Thoracic aorta (tissue), 2 donors: ENCODE data around the gene KMT2B. TPM values are rescaled to one million over a fixed set of nuclear protein-coding genes. Genes with fewer than 3 reads are reported as not detected.

Experiments used
- ATAC-seq: fragments of 150-250 bp; one replicate; pipeline ENCODE4 v1.8.0; 2017; ENCODE audit warnings: low read depth; ENCODE audit not compliant: insufficient number of reproducible peaks, low FRiP score
- DNase-seq: peaks from one replicate; pipeline ENCODE4 v3.0.0-alpha.2; 2020; ENCODE audit warnings: low spot score
- H3K27ac ChIP-seq, 2 donors: fragments of 200-600 bp; sonication (generic); 1 replicate in 1 of 2; 2 replicates in 1 of 2; pipeline ENCODE4 v1.5.1; 2016; ENCODE audit warnings: mild to moderate bottlenecking in 2 of 2, moderate library complexity in 2 of 2
- H3K27me3 ChIP-seq: fragments of 200-600 bp; sonication (generic); replicated peaks from 2 replicates; pipeline ENCODE4 v1.6.0; 2016; ENCODE audit warnings: mild to moderate bottlenecking; ENCODE audit not compliant: insufficient read depth
- H3K36me3 ChIP-seq: fragments of 200-600 bp; sonication (generic); one replicate; pipeline ENCODE4 v1.5.1; 2016
- H3K4me1 ChIP-seq, 2 donors: fragments of 200-600 bp; sonication (generic); 1 replicate in 1 of 2; 2 replicates in 1 of 2; pipeline versions ENCODE4 v1.5.1 to v1.6.0; 2016; ENCODE audit warnings: low read depth in 2 of 2, mild to moderate bottlenecking in 1 of 2; ENCODE audit not compliant: control insufficient read depth in 1 of 2
- H3K4me3 ChIP-seq: fragments of 200-600 bp; sonication (generic); 2 replicates; pipeline ENCODE4 v1.5.1; 2016; ENCODE audit warnings: mild to moderate bottlenecking
- H3K9me3 ChIP-seq: fragments of 200-600 bp; sonication (generic); 2 replicates; pipeline ENCODE4 v1.5.1; 2016
- CTCF ChIP-seq: fragments of 200-600 bp; sonication (generic); IDR thresholded peaks from one replicate; pipeline ENCODE4 v1.5.1; 2019; ENCODE audit warnings: antibody characterized with exemption
- total RNA-seq, 2 donors: library from RNA; depleted of rRNA; stranded (reverse); fragments of >200 nt; gene quantifications; one replicate each; pipeline versions ENCODE4 v1.1.0 to v1.2.3, GENCODE V29; 2016

The KMT2B gene
- total RNA-seq, 2 donors from 2014 or later: 26.4 to 31.3 TPM

- ATAC-seq (no peak), DNase-seq (no peak)
- TF ChIP-seq CTCF: no peak
- Histone ChIP-seq H3K36me3 (no peaks in the 10 kb centered on the region), H3K4me3 (no peak overlapping the region), H3K27ac (no peak overlapping the region), H3K9me3 (no peaks in the 10 kb centered on the region), H3K4me1 (peaks cover 9 to 15% of the 10 kb centered on the region in 2 donors), H3K27me3 (no peaks in the 10 kb centered on the region)
Measured at GRCh38 chr19:35713904-35714495, 3.8 kb upstream of the KMT2B start.

- ATAC-seq: no peak
- H3K36me3 ChIP-seq: no peaks in the 10 kb centered on the region
- peaks cover 16 to 23% of the 10 kb centered on the region in 2 donors for H3K4me1 ChIP-seq
- H3K27me3 ChIP-seq: no peaks in the 10 kb centered on the region
- TF ChIP-seq CTCF: no peak
- H3K4me3 ChIP-seq: no peak overlapping the region
- DNase-seq: no peak
- H3K27ac ChIP-seq: no peak overlapping the region
- no peaks in the 10 kb centered on the region for H3K9me3 ChIP-seq
Measured at GRCh38 chr19:35714601-35715354, 3.0 kb upstream of the KMT2B start.

GRCh38 chr19:35715355-35715809 lies 2.4 kb upstream of the KMT2B start:
- no peaks in the 10 kb centered on the region for H3K27me3 ChIP-seq
- peaks cover 16 to 26% of the 10 kb centered on the region in 2 donors for H3K4me1 ChIP-seq
- H3K4me3 ChIP-seq: no peak overlapping the region
- ATAC-seq (no peak), DNase-seq (no peak)
- no peak for TF ChIP-seq CTCF
- no peak overlapping the region for H3K27ac ChIP-seq
- no peaks in the 10 kb centered on the region for H3K9me3 ChIP-seq
- H3K36me3 ChIP-seq: no peaks in the 10 kb centered on the region

- Histone ChIP-seq H3K36me3 (peaks cover 5% of the 10 kb centered on the region), H3K4me1 (peaks cover 16 to 26% of the 10 kb centered on the region in 2 donors), H3K27ac (peak overlapping the region; percentile 60 to 74), H3K4me3 (peak overlapping the region; percentile 82), H3K27me3 (no peaks in the 10 kb centered on the region), H3K9me3 (no peaks in the 10 kb centered on the region)
- DNase-seq (no peak), ATAC-seq (no peak)
- TF ChIP-seq CTCF: no peak
Measured at GRCh38 chr19:35715981-35716800, 1.6 kb upstream of the KMT2B start.
